Measurements from ENCODE around the gene DCAF15. TPM values are rescaled to one million over a fixed set of nuclear protein-coding genes. Genes with fewer than 3 reads are reported as not detected.
A peak's percentile ranks its signal among the peaks of the same experiment; 100 is the strongest.

The DCAF15 gene
- total RNA-seq, 1 donor from 2014 or later: 83.4 TPM

DNA sequence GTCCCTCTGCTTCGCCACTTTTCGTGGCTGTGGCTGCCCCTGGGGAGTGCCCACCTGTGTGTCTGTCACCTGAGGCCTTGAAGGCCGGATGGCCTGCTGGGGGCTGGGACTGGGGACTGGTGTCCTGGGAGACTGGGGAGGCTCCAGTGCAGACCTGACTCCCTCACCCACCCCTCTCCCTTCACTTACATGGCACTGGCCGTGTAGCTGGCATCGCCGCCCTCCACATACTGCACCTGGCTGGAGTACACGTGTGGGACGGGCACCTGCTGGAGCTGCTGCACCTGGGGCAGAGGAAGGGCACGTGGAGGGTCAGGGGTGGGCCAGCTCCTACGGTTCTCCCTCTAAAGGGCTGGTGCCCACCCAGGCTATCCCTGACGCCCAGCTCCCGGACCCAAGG, 25.5 kb downstream of the DCAF15 start:
- TF ChIP-seq, protein P1, sequence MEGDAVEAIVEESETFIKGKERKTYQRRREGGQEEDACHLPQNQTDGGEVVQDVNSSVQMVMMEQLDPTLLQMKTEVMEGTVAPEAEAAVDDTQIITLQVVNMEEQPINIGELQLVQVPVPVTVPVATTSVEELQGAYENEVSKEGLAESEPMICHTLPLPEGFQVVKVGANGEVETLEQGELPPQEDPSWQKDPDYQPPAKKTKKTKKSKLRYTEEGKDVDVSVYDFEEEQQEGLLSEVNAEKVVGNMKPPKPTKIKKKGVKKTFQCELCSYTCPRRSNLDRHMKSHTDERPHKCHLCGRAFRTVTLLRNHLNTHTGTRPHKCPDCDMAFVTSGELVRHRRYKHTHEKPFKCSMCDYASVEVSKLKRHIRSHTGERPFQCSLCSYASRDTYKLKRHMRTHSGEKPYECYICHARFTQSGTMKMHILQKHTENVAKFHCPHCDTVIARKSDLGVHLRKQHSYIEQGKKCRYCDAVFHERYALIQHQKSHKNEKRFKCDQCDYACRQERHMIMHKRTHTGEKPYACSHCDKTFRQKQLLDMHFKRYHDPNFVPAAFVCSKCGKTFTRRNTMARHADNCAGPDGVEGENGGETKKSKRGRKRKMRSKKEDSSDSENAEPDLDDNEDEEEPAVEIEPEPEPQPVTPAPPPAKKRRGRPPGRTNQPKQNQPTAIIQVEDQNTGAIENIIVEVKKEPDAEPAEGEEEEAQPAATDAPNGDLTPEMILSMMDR (IDR thresholded peaks at IDR 0.05): no peak
- Mint-ChIP-seq H3K9me3 (no peaks in the 10 kb centered on the region), H3K27ac (no peak overlapping the region), H3K4me1 (peaks cover 38% of the 10 kb centered on the region), H3K4me3 (no peak overlapping the region), H3K27me3 (no peaks in the 10 kb centered on the region), H3K36me3 (ENCODE audit: low read depth) (peaks cover 26% of the 10 kb centered on the region)
- ATAC-seq (ENCODE audit: low read depth): no peak
- ChIA-PET POLR2A (interaction anchor here (1.0 to 4.7 kb wide), 6 partner anchors 18 to 54 kb away, joined by 3 to 29 read pairs (median 8); partner anchors contain the start of genes DCAF15, IL27RA and RFX1), CTCF (interaction anchor here (1.9 kb wide), 1 partner anchor 54 kb away, joined by 4 read pairs; the partner anchor contains the start of gene IL27RA)
- no peak for DNase-seq
- intact Hi-C loops (cut with micrococcal nuclease): no loop called here

DNA sequence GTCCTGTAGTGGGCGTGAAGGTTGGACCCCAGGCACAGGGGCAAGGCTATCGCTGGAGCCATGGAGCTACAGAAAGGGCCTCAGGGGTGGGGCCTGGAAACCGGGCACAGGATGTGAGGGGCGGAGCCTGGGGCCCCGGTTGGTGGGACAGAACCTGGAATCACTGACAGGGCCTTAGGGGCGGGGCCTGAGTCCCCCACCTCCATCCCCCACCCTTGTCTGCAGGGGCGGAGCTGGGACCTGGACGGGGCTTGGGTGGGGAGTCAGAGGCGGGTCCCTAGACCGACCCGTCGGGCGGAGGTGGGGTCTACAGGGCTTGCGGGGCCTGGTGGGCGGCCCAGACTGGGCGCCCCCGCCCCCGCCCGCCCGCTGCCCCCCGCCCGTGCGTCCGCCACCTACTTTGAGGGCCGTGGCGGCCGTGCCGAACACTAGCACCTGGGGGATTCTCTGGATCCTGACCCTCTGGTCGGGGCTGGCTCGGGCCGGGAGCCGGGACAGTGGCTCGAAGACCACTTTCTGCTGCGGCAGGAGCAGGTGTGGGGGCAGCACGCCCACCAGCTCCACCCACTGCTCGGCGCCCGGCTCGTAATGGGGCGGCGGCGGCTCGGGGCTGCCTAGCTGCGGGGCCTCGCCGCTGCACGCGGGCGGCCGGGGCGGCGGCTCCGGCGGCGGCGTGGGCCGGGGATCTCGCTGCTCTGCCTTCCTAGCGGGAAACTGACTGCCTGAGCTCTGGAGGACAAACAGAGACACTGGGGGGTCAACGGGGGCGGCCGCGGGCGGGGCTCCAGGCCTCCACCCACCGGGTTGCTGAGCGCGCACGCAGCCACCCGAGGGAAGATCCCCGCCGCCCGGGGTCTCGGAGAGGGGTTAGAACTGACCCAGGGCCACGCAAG, 26.3 kb downstream of the DCAF15 start:
- intact Hi-C loops (cut with micrococcal nuclease): no loop called here
- TF ChIP-seq, protein P1 (IDR thresholded peaks at IDR 0.05): no peak
- peak; percentile 33 for DNase-seq

DNA sequence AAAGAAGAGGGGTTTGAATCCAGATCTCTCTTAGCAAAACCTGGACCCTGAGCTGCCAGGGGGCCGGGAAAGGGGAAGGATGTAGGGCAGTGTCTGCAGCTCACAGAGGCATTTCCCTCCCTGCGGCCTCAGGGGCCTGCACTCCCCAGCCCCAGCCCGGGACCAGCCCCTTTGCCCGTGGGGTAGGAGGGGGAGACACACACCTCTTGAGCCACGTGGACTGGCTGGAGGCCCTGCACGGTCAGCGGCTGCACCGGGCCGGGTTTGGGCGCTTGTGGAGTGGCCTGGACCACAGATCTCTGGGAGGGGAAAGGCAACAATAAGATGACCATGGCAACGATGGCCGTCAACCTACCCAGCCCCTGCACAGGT, 26.9 kb downstream of the DCAF15 start:
- peaks cover 46% of the 10 kb centered on the region for H3K4me1 Mint-ChIP-seq

More for the DNA sequence above, 26.3 kb downstream of the DCAF15 start:
- Mint-ChIP-seq H3K27me3 (no peaks in the 10 kb centered on the region), H3K4me1 (peaks cover 45% of the 10 kb centered on the region), H3K9me3 (no peaks in the 10 kb centered on the region), H3K27ac (no peak overlapping the region), H3K4me3 (peak overlapping the region; percentile 57), H3K36me3 (ENCODE audit: low read depth) (peaks cover 22% of the 10 kb centered on the region)
- ATAC-seq (ENCODE audit: low read depth): peak; percentile 63
- ChIA-PET CTCF (interaction anchor here (1.4 kb wide), 1 partner anchor 17 kb away, joined by 3 read pairs; no protein-coding TSS in a partner anchor), POLR2A (interaction anchor here (0.7 to 4.7 kb wide), 8 partner anchors 8 to 53 kb away, joined by 3 to 29 read pairs (median 6); partner anchors contain the start of genes DCAF15, IL27RA and RFX1)

DNA sequence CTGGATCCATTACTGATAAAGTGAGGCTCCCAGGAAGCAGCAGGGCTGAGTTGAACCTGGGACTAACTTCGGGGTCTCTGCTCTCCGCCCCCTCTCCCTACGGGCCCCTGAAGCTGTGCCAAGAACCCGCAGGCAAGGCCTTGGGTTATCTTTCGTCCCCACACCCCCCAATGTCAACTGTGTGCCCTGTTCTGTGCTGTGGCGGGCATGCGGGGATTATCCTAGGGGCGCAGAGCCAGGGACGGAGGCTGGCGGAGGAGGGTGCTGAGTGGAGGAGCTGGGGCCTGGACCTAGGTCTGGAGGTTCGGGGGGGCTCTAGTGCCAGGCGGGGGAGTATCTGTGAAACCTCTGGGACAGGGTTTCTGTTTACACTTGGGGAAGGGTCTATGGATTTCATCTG, 27.4 kb downstream of the DCAF15 start:
- no peak for DNase-seq
- TF ChIP-seq, protein P1 (IDR thresholded peaks at IDR 0.05): no peak
- Mint-ChIP-seq H3K27me3 (no peaks in the 10 kb centered on the region), H3K9me3 (no peaks in the 10 kb centered on the region), H3K27ac (no peak overlapping the region), H3K4me3 (no peak overlapping the region), H3K4me1 (peaks cover 50% of the 10 kb centered on the region), H3K36me3 (ENCODE audit: low read depth) (peaks cover 14% of the 10 kb centered on the region)
- ATAC-seq (ENCODE audit: low read depth): no peak
- ChIA-PET CTCF (interaction anchor here (1.4 kb wide), 1 partner anchor 18 kb away, joined by 3 read pairs; no protein-coding TSS in a partner anchor), POLR2A (interaction anchor here (2.0 to 4.7 kb wide), 3 partner anchors 24 to 52 kb away, joined by 10 to 29 read pairs (median 22); partner anchors contain the start of genes DCAF15 and IL27RA)
- intact Hi-C loops (cut with micrococcal nuclease): no loop called here

More for the DNA sequence above, 26.9 kb downstream of the DCAF15 start:
- no peaks in the 10 kb centered on the region for H3K9me3 Mint-ChIP-seq
- CTCF ChIA-PET: interaction anchor here (1.4 kb wide), 1 partner anchor 17 kb away, joined by 3 read pairs; no protein-coding TSS in a partner anchor
- no peaks in the 10 kb centered on the region for H3K27me3 Mint-ChIP-seq
- intact Hi-C loops (cut with micrococcal nuclease): no loop called here
- TF ChIP-seq, protein P1 (IDR thresholded peaks at IDR 0.05): no peak
- ATAC-seq (ENCODE audit: low read depth) (no peak), DNase-seq (no peak)
- H3K4me3 Mint-ChIP-seq: peak overlapping the region; percentile 57
- H3K36me3 Mint-ChIP-seq (ENCODE audit: low read depth): peaks cover 18% of the 10 kb centered on the region
- H3K27ac Mint-ChIP-seq: no peak overlapping the region
- POLR2A ChIA-PET: interaction anchor here (2.0 to 4.7 kb wide), 4 partner anchors 24 to 53 kb away, joined by 7 to 29 read pairs (median 16); partner anchors contain the start of genes DCAF15, IL27RA and RFX1

DNA sequence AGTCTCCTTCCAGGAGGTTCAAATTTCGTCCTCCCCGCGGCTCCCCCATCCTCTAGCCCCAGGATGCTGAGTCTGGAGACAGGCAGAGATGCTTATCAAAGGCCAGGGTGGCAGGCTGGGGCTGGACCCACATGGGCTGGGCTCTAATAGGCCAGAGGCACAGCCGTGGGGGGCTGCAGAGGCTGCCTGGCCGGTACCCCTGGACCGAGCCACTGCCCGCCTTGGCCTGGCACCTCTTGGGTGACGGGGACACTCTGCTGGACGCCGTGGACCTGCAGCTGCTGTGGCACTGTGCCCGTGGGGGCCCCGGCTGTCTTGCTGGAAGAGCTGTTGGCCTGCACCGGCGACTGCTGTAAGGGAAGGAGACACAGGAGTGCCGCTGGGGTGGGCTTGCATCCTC, 28.0 kb downstream of the DCAF15 start:
- Mint-ChIP-seq H3K36me3 (ENCODE audit: low read depth) (peaks cover 14% of the 10 kb centered on the region), H3K4me3 (no peak overlapping the region), H3K9me3 (no peaks in the 10 kb centered on the region), H3K27ac (no peak overlapping the region), H3K27me3 (no peaks in the 10 kb centered on the region), H3K4me1 (peaks cover 57% of the 10 kb centered on the region)
- no peak for ATAC-seq (ENCODE audit: low read depth)
- TF ChIP-seq, protein P1 (IDR thresholded peaks at IDR 0.05): no peak
- ChIA-PET POLR2A (interaction anchor here (1.9 to 4.7 kb wide), 2 partner anchors 23 to 51 kb away, joined by 7 to 29 read pairs; partner anchors contain the start of gene IL27RA), CTCF (no interaction called here)
- no peak for DNase-seq
- intact Hi-C loops (cut with micrococcal nuclease): no loop called here

Data from activated B cell treated with CpG ODN at 0.5 μM for 24 hours (primary cell).